ENCODE results near the gene NPY. TPM values are rescaled to one million over a fixed set of nuclear protein-coding genes. Genes with fewer than 3 reads are reported as not detected.

NPY gene
- total RNA-seq, 1 donor, result not detected

GRCh38 chr7:24328894-24329293 lies 44.9 kb downstream of the NPY start:
- H2AFZ ChIP-seq (ENCODE audit: low read length), result no peak overlapping the region

GRCh38 chr7:24334012-24334411 lies 50.0 kb downstream of the NPY start:
- Histone ChIP-seq H3K4me2 (ENCODE audit: insufficient read depth, low read length) (no peak overlapping the region), H3K79me2 (ENCODE audit: insufficient read depth, low read length) (no peaks in the 10 kb centered on the region), H3K4me1 (ENCODE audit: insufficient read depth, low read length) (no peaks in the 10 kb centered on the region), H3K27ac (ENCODE audit: low read depth, low read length) (no peak overlapping the region), H3K4me3 (ENCODE audit: insufficient read depth, low read length) (no peak overlapping the region), H4K20me1 (ENCODE audit: insufficient read depth, low read length) (no peaks in the 10 kb centered on the region), H3K9me3 (ENCODE audit: low read depth, low read length) (no peaks in the 10 kb centered on the region), H3K36me3 (ENCODE audit: insufficient read depth, low read length) (no peaks in the 10 kb centered on the region), H3K27me3 (ENCODE audit: insufficient read depth, low read length) (no peaks in the 10 kb centered on the region), H2AFZ (ENCODE audit: low read length) (no peak overlapping the region)
- no peak for DNase-seq (ENCODE audit: insufficient read length, low spot score, missing footprints)
- no peak for TF ChIP-seq CTCF (IDR thresholded peaks at IDR 0.05; ENCODE audit: extremely low read depth, low read depth, low read length)

More at GRCh38 chr7:24328894-24329293, 44.9 kb downstream of the NPY start:
- Histone ChIP-seq H3K4me3 (ENCODE audit: insufficient read depth, low read length) (no peak overlapping the region), H3K27me3 (ENCODE audit: insufficient read depth, low read length) (no peaks in the 10 kb centered on the region), H3K9me3 (ENCODE audit: low read depth, low read length) (no peaks in the 10 kb centered on the region), H3K27ac (ENCODE audit: low read depth, low read length) (no peak overlapping the region), H3K36me3 (ENCODE audit: insufficient read depth, low read length) (no peaks in the 10 kb centered on the region), H4K20me1 (ENCODE audit: insufficient read depth, low read length) (no peaks in the 10 kb centered on the region), H3K79me2 (ENCODE audit: insufficient read depth, low read length) (no peaks in the 10 kb centered on the region), H3K4me2 (ENCODE audit: insufficient read depth, low read length) (no peak overlapping the region), H3K4me1 (ENCODE audit: insufficient read depth, low read length) (no peaks in the 10 kb centered on the region)
- no peak for TF ChIP-seq CTCF (IDR thresholded peaks at IDR 0.05; ENCODE audit: extremely low read depth, low read depth, low read length)
- no peak for DNase-seq (ENCODE audit: insufficient read length, low spot score, missing footprints)

- TF ChIP-seq CTCF (IDR thresholded peaks at IDR 0.05; ENCODE audit: extremely low read depth, low read depth, low read length), result no peak
- H3K4me1 ChIP-seq (ENCODE audit: insufficient read depth, low read length), result no peaks in the 10 kb centered on the region
- no peak for DNase-seq (ENCODE audit: insufficient read length, low spot score, missing footprints)
Measured at GRCh38 chr7:24334627-24335026, 50.6 kb downstream of the NPY start.

GRCh38 chr7:24336461-24336860 lies 52.5 kb downstream of the NPY start:
- Histone ChIP-seq H3K27me3 (ENCODE audit: insufficient read depth, low read length) (no peaks in the 10 kb centered on the region), H2AFZ (ENCODE audit: low read length) (no peak overlapping the region), H3K36me3 (ENCODE audit: insufficient read depth, low read length) (no peaks in the 10 kb centered on the region), H3K4me1 (ENCODE audit: insufficient read depth, low read length) (no peaks in the 10 kb centered on the region), H3K9me3 (ENCODE audit: low read depth, low read length) (no peaks in the 10 kb centered on the region), H3K79me2 (ENCODE audit: insufficient read depth, low read length) (no peaks in the 10 kb centered on the region), H4K20me1 (ENCODE audit: insufficient read depth, low read length) (no peaks in the 10 kb centered on the region), H3K4me3 (ENCODE audit: insufficient read depth, low read length) (no peak overlapping the region), H3K4me2 (ENCODE audit: insufficient read depth, low read length) (no peak overlapping the region), H3K27ac (ENCODE audit: low read depth, low read length) (no peak overlapping the region)
- no peak for DNase-seq (ENCODE audit: insufficient read length, low spot score, missing footprints)
- TF ChIP-seq CTCF (IDR thresholded peaks at IDR 0.05; ENCODE audit: extremely low read depth, low read depth, low read length), result no peak

More at GRCh38 chr7:24334627-24335026, 50.6 kb downstream of the NPY start:
- H3K9me3 ChIP-seq (ENCODE audit: low read depth, low read length), result no peaks in the 10 kb centered on the region
- no peaks in the 10 kb centered on the region for H3K79me2 ChIP-seq (ENCODE audit: insufficient read depth, low read length)
- H4K20me1 ChIP-seq (ENCODE audit: insufficient read depth, low read length), result no peaks in the 10 kb centered on the region
- H3K36me3 ChIP-seq (ENCODE audit: insufficient read depth, low read length), result no peaks in the 10 kb centered on the region
- H3K4me2 ChIP-seq (ENCODE audit: insufficient read depth, low read length), result no peak overlapping the region
- no peak overlapping the region for H3K4me3 ChIP-seq (ENCODE audit: insufficient read depth, low read length)
- no peak overlapping the region for H2AFZ ChIP-seq (ENCODE audit: low read length)
- H3K27ac ChIP-seq (ENCODE audit: low read depth, low read length), result no peak overlapping the region
- H3K27me3 ChIP-seq (ENCODE audit: insufficient read depth, low read length), result no peaks in the 10 kb centered on the region
